ENCODE results near the gene PTPN1. TPM values are rescaled to one million over a fixed set of nuclear protein-coding genes. Genes with fewer than 3 reads are reported as not detected.

Gene PTPN1
- total and polyA plus RNA-seq, 4 donors: 5.8 to 10.6 (median 9.7) TPM

- TF ChIP-seq CTCF (IDR thresholded peaks at IDR 0.05; ENCODE audit: low read depth, low read length, missing input control): no peak
- no peak for TF ChIP-seq ATF3 (IDR thresholded peaks at IDR 0.05)
Observed at GRCh38 chr20:50510706-50511542, 741 bp downstream of the PTPN1 start (continued).

GRCh38 chr20:50512323-50512722, 2.1 kb downstream of the PTPN1 start:
- no peak for DNase-seq (ENCODE audit: low spot score)
- no peaks in the 10 kb centered on the region for H3K27me3 ChIP-seq (ENCODE audit: control insufficient read depth in 4 of 4, insufficient read depth in 4 of 4, low read length in 3 of 4)
- TF ChIP-seq REST (IDR thresholded peaks at IDR 0.05) (no peak), GABPA (IDR thresholded peaks at IDR 0.05 in 1 of 2, conservative IDR thresholded peaks at IDR 0.05 in 1 of 2) (no peak), RXRA (IDR thresholded peaks at IDR 0.05) (no peak), HNF4A (conservative IDR thresholded peaks at IDR 0.05) (no peak)
- H3K9me3 ChIP-seq (ENCODE audit: control insufficient read depth in 4 of 4, low read length in 3 of 4): no peaks in the 10 kb centered on the region
- H3K27ac ChIP-seq (ENCODE audit: low read depth in 1 of 2, low read length in 2 of 2): no peak overlapping the region
- WGBS: 86% methylated on average over 1 of the region's 1 CpG
- peak overlapping the region; percentile 40 to 90 for H3K9ac ChIP-seq (ENCODE audit: low read depth in 1 of 2, low read length in 2 of 2)
- peak overlapping the region; percentile 6 to 10 (median 9) for H3K4me3 ChIP-seq (ENCODE audit: low read depth in 1 of 3, low read length in 3 of 3)
- peaks cover 3 to 29% (median 23%) of the 10 kb centered on the region in 4 donors for H3K4me1 ChIP-seq (ENCODE audit: control insufficient read depth in 4 of 4, insufficient read depth in 4 of 4, low read length in 3 of 4)
- H3K36me3 ChIP-seq (ENCODE audit: control insufficient read depth in 4 of 4, insufficient read depth in 3 of 4, low read depth in 1 of 4, low read length in 3 of 4): no peaks in the 10 kb centered on the region

- Histone ChIP-seq H3K9me3 (ENCODE audit: control insufficient read depth in 4 of 4, low read length in 3 of 4) (no peaks in the 10 kb centered on the region), H3K4me1 (ENCODE audit: control insufficient read depth in 4 of 4, insufficient read depth in 4 of 4, low read length in 3 of 4) (peaks cover 3 to 31% (median 25%) of the 10 kb centered on the region in 4 donors), H3K4me3 (ENCODE audit: low read depth in 1 of 3, low read length in 3 of 3) (no peak overlapping the region), H3K27ac (ENCODE audit: low read depth in 1 of 2, low read length in 2 of 2) (peak overlapping the region; percentile 15 to 42), H3K9ac (ENCODE audit: low read depth in 1 of 2, low read length in 2 of 2) (peak overlapping the region; percentile 50 to 60), H3K36me3 (ENCODE audit: control insufficient read depth in 4 of 4, insufficient read depth in 3 of 4, low read depth in 1 of 4, low read length in 3 of 4) (no peaks in the 10 kb centered on the region), H3K27me3 (ENCODE audit: control insufficient read depth in 4 of 4, insufficient read depth in 4 of 4, low read length in 3 of 4) (no peaks in the 10 kb centered on the region)
- WGBS: 76% methylated on average over 5 of the region's 5 CpGs
- DNase-seq (ENCODE audit: low spot score): no peak
- TF ChIP-seq HNF4A (conservative IDR thresholded peaks at IDR 0.05) (no peak), NR2F2 (IDR thresholded peaks at IDR 0.05) (no peak), GABPA (IDR thresholded peaks at IDR 0.05 in 1 of 2, conservative IDR thresholded peaks at IDR 0.05 in 1 of 2) (no peak), REST (IDR thresholded peaks at IDR 0.05) (no peak), RXRA (IDR thresholded peaks at IDR 0.05) (no peak), ATF3 (IDR thresholded peaks at IDR 0.05) (no peak), TAF1 (conservative IDR thresholded peaks at IDR 0.05) (no peak), SP1 (IDR thresholded peaks at IDR 0.05) (no peak), CTCF (IDR thresholded peaks at IDR 0.05; ENCODE audit: low read depth, low read length, missing input control) (no peak), RAD21 (IDR thresholded peaks at IDR 0.05) (no peak)
Observed at GRCh38 chr20:50513169-50514034, 3.2 kb downstream of the PTPN1 start.
